ENCODE measurements around the gene ZKSCAN5. TPM values are rescaled to one million over a fixed set of nuclear protein-coding genes. Genes with fewer than 3 reads are reported as not detected.
A peak's percentile ranks its signal among the peaks of the same experiment; 100 is the strongest.

ZKSCAN5 gene
- total RNA-seq (2021; fragmentation: NEBNext Ultra II Directional; extraction: Animal tissue kit (Norgen Biotek cat#: 25700)) = 12.9 and 13.5 TPM in 2 replicates
- polyA plus RNA-seq (2011; rRNA removed) = 4.3 and 5.3 TPM in 2 replicates
- 7.4 TPM for polyA plus RNA-seq (2011; cell fraction: cytosol; rRNA removed)
- 7.8 TPM for polyA plus RNA-seq (2011; cell fraction: nucleus; rRNA removed)
- polyA plus RNA-seq (2012, experiment 1 of 2) = 9.3 to 11.7 TPM (median 10.3 TPM) in 4 replicates
- polyA plus RNA-seq (2012, experiment 2 of 2) = 1.1 TPM
- polyA plus RNA-seq (2013, experiment 1 of 2) = 8.4 TPM
- 8.9 TPM for polyA plus RNA-seq (2013, experiment 2 of 2)
- polyA minus RNA-seq (2011; rRNA and poly(A)+ RNA removed) = 23.9 TPM in 2 replicates
- polyA minus RNA-seq (2011; cell fraction: cytosol; rRNA and poly(A)+ RNA removed) = 10.9 TPM
- polyA minus RNA-seq (2011; cell fraction: nucleus; rRNA and poly(A)+ RNA removed) = 10.7 TPM
- long read RNA-seq, experiment 1, partial matches to known transcripts = 8 of 16 reads
- long read RNA-seq, experiment 1, other reads (novel, unspliced or antisense) = 8 of 16 reads
- long read RNA-seq, experiment 2, partial matches to known transcripts = 0 of 2 reads
- long read RNA-seq, experiment 2, other reads (novel, unspliced or antisense) = 2 of 2 reads

- Histone ChIP-seq H3K27ac (ENCODE audit: low read depth, low read length) (peak within 1 kb of the TSS; percentile 89), H4K91ac (replicated peaks; ENCODE audit: insufficient read length, low read length) (peak within 1 kb of the TSS; percentile 97), H2BK15ac (ENCODE audit: low read length) (peak within 1 kb of the TSS; percentile 98; the same call in 1 of the 2 replicates), H2BK12ac (ENCODE audit: low read depth, low read length) (0 out of 2 replicates have a peak within 1 kb of the TSS, but pooled peaks have one; percentile 39), H3K9ac (replicated peaks in 1 of 4; ENCODE audit: extremely low read depth in 1 of 4, low read depth in 3 of 4, low read length in 3 of 4) (peak within 1 kb of the TSS; percentile 65 to 92 (median 80)), H3K36me3 (ENCODE audit: control insufficient read depth in 2 of 4, insufficient read depth in 4 of 4, low read length in 3 of 4) (no peaks in the 10 kb centered on the region; a peak in 1 of 8 replicates), H4K8ac (ENCODE audit: extremely low read depth, insufficient read depth, low read length) (peak within 1 kb of the TSS; percentile 96), H3K79me2 (ENCODE audit: control insufficient read depth in 1 of 2, insufficient read depth in 2 of 2, low read length in 2 of 2) (peaks cover 0 to 27% of the 10 kb centered on the region in 2 experiments; a peak in 3 of 4 replicates), H4K20me1 (replicated peaks in 1 of 2; ENCODE audit: control insufficient read depth in 1 of 2, insufficient read depth in 2 of 2, low read length in 2 of 2) (no peaks in the 10 kb centered on the region), H3K23ac (ENCODE audit: insufficient read length) (no peak within 1 kb of the TSS), H3K4me3 (ENCODE audit: extremely low read depth in 1 of 4, insufficient read depth in 2 of 4, low read depth in 3 of 4, low read length in 4 of 4) (peak within 1 kb of the TSS; percentile 89 to 97 (median 94)), H3K18ac (ENCODE audit: extremely low read depth, low read length) (peak within 1 kb of the TSS; percentile 98; the same call in 1 of the 2 replicates), H3K23me2 (ENCODE audit: low read depth, low read length) (peaks cover 2% of the 10 kb centered on the region; the same call in 1 of the 2 replicates), H4K5ac (ENCODE audit: insufficient read length, low read depth, low read length) (peak within 1 kb of the TSS; percentile 98), H3K4me2 (ENCODE audit: insufficient read depth in 1 of 2, low read depth in 2 of 2, low read length in 2 of 2) (peak within 1 kb of the TSS; percentile 62 to 75), H2AK5ac (ENCODE audit: low read depth, low read length) (no peak within 1 kb of the TSS), H3K56ac (replicated peaks; ENCODE audit: insufficient read length, low read depth, low read length) (peak within 1 kb of the TSS; percentile 97), H3K27me3 (replicated peaks in 1 of 4; ENCODE audit: control insufficient read depth in 3 of 4, extremely low read depth in 1 of 4, insufficient read depth in 3 of 4, low read length in 3 of 4) (no peaks in the 10 kb centered on the region), H3K4me1 (replicated peaks in 1 of 4; ENCODE audit: control insufficient read depth in 3 of 4, insufficient read depth in 4 of 4, low read length in 3 of 4) (peaks cover 0 to 7% (median 4%) of the 10 kb centered on the region in 4 experiments; a peak in 5 of 7 replicates), H3K9me3 (ENCODE audit: insufficient read depth in 2 of 2, low read depth in 1 of 2, low read length in 1 of 2) (no peaks in the 10 kb centered on the region), H3K14ac (ENCODE audit: insufficient read length) (no peak within 1 kb of the TSS), H2BK5ac (ENCODE audit: low read depth, low read length) (peak within 1 kb of the TSS; percentile 96), H2AFZ (ENCODE audit: low read length) (peak within 1 kb of the TSS; percentile 99), H2BK20ac (ENCODE audit: low read length) (no peak within 1 kb of the TSS), H2BK120ac (replicated peaks; ENCODE audit: low read depth, low read length) (no peak within 1 kb of the TSS), H3K4ac (replicated peaks; ENCODE audit: insufficient read length, low read depth, low read length) (no peak within 1 kb of the TSS), H3K79me1 (ENCODE audit: low read depth, low read length) (no peaks in the 10 kb centered on the region)
- DNase-seq (ENCODE audit: low read depth in 1 of 2, low spot score in 2 of 2) (peak; percentile 82 to 99), FAIRE-seq (no peak)
- CTCF ChIA-PET (ENCODE audit: partially characterized antibody) = interaction anchor here (0.8 to 1.1 kb wide), 2 partner anchors 13 to 111 kb away, joined by 3 to 4 read pairs; no protein-coding TSS in a partner anchor
- POLR2A ChIA-PET (ENCODE audit: partially characterized antibody) = interaction anchor here (0.8 to 3.2 kb wide), 16 partner anchors 10 to 96 kb away, joined by 3 to 26 read pairs (median 6); partner anchors contain the start of genes ATP5MF, BUD31, FAM200A and PDAP1
- 1% methylated on average over 36 of the region's 53 CpGs; no CpG with 5 or more reads in 1 of the 2 experiments for WGBS, 2 experiments (ENCODE audit: extremely low coverage in 1 of 2, insufficient coverage in 1 of 2, insufficient read length in 1 of 2, insufficient replicate concordance in 2 of 2, low coverage in 1 of 2, low lambda C conversion rate in 2 of 2, missing lambda C conversion rate in 1 of 2)
- TF ChIP-seq PHF8 (conservative IDR thresholded peaks at IDR 0.05; ENCODE audit: low read depth, low read length) (peak; percentile 78), CBX5 (IDR thresholded peaks at IDR 0.05; ENCODE audit: low read depth, low read length) (no peak), HDAC2 (IDR thresholded peaks at IDR 0.05; ENCODE audit: borderline replicate concordance in 1 of 2, low read depth in 2 of 2, low read length in 2 of 2) (peak; percentile 54 to 56; a peak in 1 of 4 replicates), FOSL1 (IDR thresholded peaks at IDR 0.05; ENCODE audit: insufficient read depth, low read depth, low read length) (no peak), GABPA (IDR thresholded peaks at IDR 0.05; ENCODE audit: borderline replicate concordance, insufficient read depth, low read length) (peak; percentile 92; the same call in 1 of the 2 replicates), HDAC6 (IDR thresholded peaks at IDR 0.05; ENCODE audit: low read depth, low read length) (no peak), GTF2F1 (IDR thresholded peaks at IDR 0.05; ENCODE audit: borderline replicate concordance, low read depth, low read length) (0 out of 2 replicates have a peak, but pooled peaks have one; percentile 25), TEAD4 (IDR thresholded peaks at IDR 0.05; ENCODE audit: low read depth, low read length) (no peak)
Observed at GRCh38 chr7:99504603-99505323, at the start of gene ZKSCAN5. TSS of gene ZKSCAN5 (plus strand) at chr7:99504662. CDS start at chr7:99506045, 1,383 bp downstream.
